ENCODE results near the gene PHKA1.

Gene PHKA1

DNA sequence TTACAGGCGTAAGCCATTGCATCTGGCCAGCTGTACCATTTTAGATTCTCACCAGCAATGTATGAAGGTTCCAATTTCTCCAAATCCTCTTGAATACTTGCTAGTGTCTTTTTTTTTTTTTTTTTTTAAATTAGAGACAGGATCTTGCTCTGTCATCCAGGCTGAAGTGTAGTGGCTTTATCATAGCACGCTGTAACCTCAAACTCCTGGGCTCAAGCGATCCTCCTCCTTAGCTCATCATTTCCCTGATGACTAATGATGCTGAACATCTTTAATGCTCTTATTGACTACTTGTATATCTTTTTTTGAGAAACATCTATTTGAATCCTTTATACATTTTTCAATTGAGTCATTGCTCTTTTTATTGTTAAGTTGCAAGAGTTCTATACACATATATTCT is 181.7 kb downstream of the PHKA1 start:
- Histone ChIP-seq H3K36me3 (ENCODE audit: control insufficient read depth, low read length) (no peaks in the 10 kb centered on the region), H3K9me3 (ENCODE audit: control insufficient read depth, insufficient read depth, low read length) (no peaks in the 10 kb centered on the region), H3K4me2 (ENCODE audit: low read length) (no peak overlapping the region), H3K27me3 (ENCODE audit: control insufficient read depth, low read length) (no peaks in the 10 kb centered on the region), H3K27ac (ENCODE audit: low read depth, low read length) (no peak overlapping the region), H4K20me1 (ENCODE audit: control insufficient read depth, insufficient read depth, low read depth, low read length) (no peaks in the 10 kb centered on the region), H3K4me1 (ENCODE audit: control insufficient read depth, low read length) (no peaks in the 10 kb centered on the region), H3K79me2 (ENCODE audit: control insufficient read depth, low read length) (no peaks in the 10 kb centered on the region), H3F3A (ENCODE audit: control insufficient read depth, insufficient read depth) (no peaks in the 10 kb centered on the region), H3K4me3 (ENCODE audit: low read length) (no peak overlapping the region), H3K9me2 (replicated peaks; ENCODE audit: control insufficient read depth, low read length) (no peaks in the 10 kb centered on the region)
- TF ChIP-seq, protein P1, sequence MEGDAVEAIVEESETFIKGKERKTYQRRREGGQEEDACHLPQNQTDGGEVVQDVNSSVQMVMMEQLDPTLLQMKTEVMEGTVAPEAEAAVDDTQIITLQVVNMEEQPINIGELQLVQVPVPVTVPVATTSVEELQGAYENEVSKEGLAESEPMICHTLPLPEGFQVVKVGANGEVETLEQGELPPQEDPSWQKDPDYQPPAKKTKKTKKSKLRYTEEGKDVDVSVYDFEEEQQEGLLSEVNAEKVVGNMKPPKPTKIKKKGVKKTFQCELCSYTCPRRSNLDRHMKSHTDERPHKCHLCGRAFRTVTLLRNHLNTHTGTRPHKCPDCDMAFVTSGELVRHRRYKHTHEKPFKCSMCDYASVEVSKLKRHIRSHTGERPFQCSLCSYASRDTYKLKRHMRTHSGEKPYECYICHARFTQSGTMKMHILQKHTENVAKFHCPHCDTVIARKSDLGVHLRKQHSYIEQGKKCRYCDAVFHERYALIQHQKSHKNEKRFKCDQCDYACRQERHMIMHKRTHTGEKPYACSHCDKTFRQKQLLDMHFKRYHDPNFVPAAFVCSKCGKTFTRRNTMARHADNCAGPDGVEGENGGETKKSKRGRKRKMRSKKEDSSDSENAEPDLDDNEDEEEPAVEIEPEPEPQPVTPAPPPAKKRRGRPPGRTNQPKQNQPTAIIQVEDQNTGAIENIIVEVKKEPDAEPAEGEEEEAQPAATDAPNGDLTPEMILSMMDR (IDR thresholded peaks at IDR 0.05; ENCODE audit: low read depth, low read length, poor library complexity, severe bottlenecking), result no peak
- TF ChIP-seq EZH2phosphoT487 (IDR thresholded peaks at IDR 0.05; ENCODE audit: borderline replicate concordance, low read length), result no peak
